ENCODE data around the gene MOCOS. TPM values are rescaled to one million over a fixed set of nuclear protein-coding genes. Genes with fewer than 3 reads are reported as not detected.

The MOCOS gene
- total and polyA plus RNA-seq, 2 of the 8 experiments (the other 6 are each of a cell fraction or from before 2014, with no cell fraction given), result 4.7 to 5.8 TPM

GRCh38 chr18:36281936-36282335, 94.6 kb downstream of the MOCOS start (continued):
- TF ChIP-seq CHD7 (IDR thresholded peaks at IDR 0.05; ENCODE audit: insufficient replicate concordance, low read length) (no peak), TEAD4 (IDR thresholded peaks at IDR 0.05; ENCODE audit: low read depth, low read length) (no peak), ATF2 (IDR thresholded peaks at IDR 0.05; ENCODE audit: low read length) (no peak)

All from H1 (cell line).